Measurements from ENCODE around the gene PALLD. TPM values are rescaled to one million over a fixed set of nuclear protein-coding genes. Genes with fewer than 3 reads are reported as not detected.

Gene PALLD
- total and polyA plus RNA-seq, 2 experiments from 2014 or later: 17.9 to 30.5 TPM

GRCh38 chr4:168784786-168785461 is 288.1 kb downstream of the PALLD start:
- Histone ChIP-seq H3K27ac (no peak overlapping the region), H3K79me2 (ENCODE audit: insufficient read depth) (no peaks in the 10 kb centered on the region), H2AFZ (no peak overlapping the region), H3F3A (ENCODE audit: insufficient read depth) (no peaks in the 10 kb centered on the region), H3K4me1 (ENCODE audit: insufficient read depth) (peaks cover 4% of the 10 kb centered on the region), H3K4me3 (no peak overlapping the region), H4K20me1 (ENCODE audit: insufficient read depth) (no peaks in the 10 kb centered on the region), H3K27me3 (replicated peaks; ENCODE audit: insufficient read depth) (no peaks in the 10 kb centered on the region), H3K9me3 (ENCODE audit: low read depth) (no peaks in the 10 kb centered on the region), H3K9ac (no peak overlapping the region), H3K4me2 (ENCODE audit: unreplicated experiment) (no peak overlapping the region), H3K36me3 (ENCODE audit: low read depth) (no peaks in the 10 kb centered on the region), H3K9me2 (ENCODE audit: insufficient read depth) (no peaks in the 10 kb centered on the region)
- 83 to 89% methylated on average over 10 of the region's 10 CpGs for WGBS, 2 experiments (ENCODE audit: low coverage in 1 of 2, low lambda C conversion rate in 2 of 2, missing lambda C conversion rate in 2 of 2)
- in situ Hi-C loops (cut with MboI): no loop called here
- TF ChIP-seq EZH2 (IDR thresholded peaks at IDR 0.05; ENCODE audit: insufficient read depth, poor library complexity, severe bottlenecking) (no peak), EZH2phosphoT487 (IDR thresholded peaks at IDR 0.05; ENCODE audit: insufficient read depth, low read depth) (no peak)
- no peak for DNase-seq

- H3K27me3 ChIP-seq (replicated peaks; ENCODE audit: insufficient read depth): no peaks in the 10 kb centered on the region
- no peak for DNase-seq
- no peak overlapping the region for H3K27ac ChIP-seq
- H3K4me3 ChIP-seq: no peak overlapping the region
- H3K36me3 ChIP-seq (ENCODE audit: low read depth): no peaks in the 10 kb centered on the region
- no peaks in the 10 kb centered on the region for H3K9me3 ChIP-seq (ENCODE audit: low read depth)
- in situ Hi-C loops (cut with MboI): no loop called here
- H2AFZ ChIP-seq: no peak overlapping the region
- 92% methylated on average over 1 of the region's 1 CpG for whole genome bisulfite sequencing, 2 experiments (ENCODE audit: low coverage in 1 of 2, low lambda C conversion rate in 2 of 2, missing lambda C conversion rate in 2 of 2)
- no peaks in the 10 kb centered on the region for H3K79me2 ChIP-seq (ENCODE audit: insufficient read depth)
- H3K4me1 ChIP-seq (ENCODE audit: insufficient read depth): peaks cover 7% of the 10 kb centered on the region
- H3K4me2 ChIP-seq (ENCODE audit: unreplicated experiment): no peak overlapping the region
- H4K20me1 ChIP-seq (ENCODE audit: insufficient read depth): no peaks in the 10 kb centered on the region
- H3K9me2 ChIP-seq (ENCODE audit: insufficient read depth): no peaks in the 10 kb centered on the region
- TF ChIP-seq EZH2phosphoT487 (IDR thresholded peaks at IDR 0.05; ENCODE audit: insufficient read depth, low read depth): no peak
- no peak for TF ChIP-seq EZH2 (IDR thresholded peaks at IDR 0.05; ENCODE audit: insufficient read depth, poor library complexity, severe bottlenecking)
- no peak overlapping the region for H3K9ac ChIP-seq
- peaks cover 4% of the 10 kb centered on the region; the same call in 1 of the 2 replicates for H3F3A ChIP-seq (ENCODE audit: insufficient read depth)
Measured at GRCh38 chr4:168787334-168787733, 290.5 kb downstream of the PALLD start.

GRCh38 chr4:168787801-168788595 is 291.1 kb downstream of the PALLD start:
- H3K9me3 ChIP-seq (ENCODE audit: low read depth): no peaks in the 10 kb centered on the region
- WGBS, 2 experiments (ENCODE audit: low coverage in 1 of 2, low lambda C conversion rate in 2 of 2, missing lambda C conversion rate in 2 of 2): 94 to 96% methylated on average over 10 of the region's 10 CpGs
- no peak overlapping the region for H3K27ac ChIP-seq
- no peak overlapping the region for H2AFZ ChIP-seq
- H4K20me1 ChIP-seq (ENCODE audit: insufficient read depth): no peaks in the 10 kb centered on the region
- in situ Hi-C loops (cut with MboI): no loop called here
- DNase-seq: no peak
- no peaks in the 10 kb centered on the region for H3K9me2 ChIP-seq (ENCODE audit: insufficient read depth)
- no peaks in the 10 kb centered on the region for H3K79me2 ChIP-seq (ENCODE audit: insufficient read depth)
- TF ChIP-seq EZH2 (IDR thresholded peaks at IDR 0.05; ENCODE audit: insufficient read depth, poor library complexity, severe bottlenecking): no peak
- no peak for TF ChIP-seq EZH2phosphoT487 (IDR thresholded peaks at IDR 0.05; ENCODE audit: insufficient read depth, low read depth)
- H3K27me3 ChIP-seq (replicated peaks; ENCODE audit: insufficient read depth): no peaks in the 10 kb centered on the region
- peaks cover 7% of the 10 kb centered on the region for H3K4me1 ChIP-seq (ENCODE audit: insufficient read depth)
- peaks cover 4% of the 10 kb centered on the region; the same call in 1 of the 2 replicates for H3F3A ChIP-seq (ENCODE audit: insufficient read depth)
- no peak overlapping the region for H3K4me3 ChIP-seq
- H3K4me2 ChIP-seq (ENCODE audit: unreplicated experiment): no peak overlapping the region
- H3K9ac ChIP-seq: no peak overlapping the region
- H3K36me3 ChIP-seq (ENCODE audit: low read depth): no peaks in the 10 kb centered on the region

GRCh38 chr4:168790898-168791297 is 294.0 kb downstream of the PALLD start:
- Histone ChIP-seq H3K4me2 (ENCODE audit: unreplicated experiment) (no peak overlapping the region), H3K27ac (no peak overlapping the region), H3K27me3 (replicated peaks; ENCODE audit: insufficient read depth) (no peaks in the 10 kb centered on the region), H4K20me1 (ENCODE audit: insufficient read depth) (no peaks in the 10 kb centered on the region), H3K9me3 (ENCODE audit: low read depth) (no peaks in the 10 kb centered on the region), H3F3A (ENCODE audit: insufficient read depth) (peaks cover 4% of the 10 kb centered on the region; the same call in 1 of the 2 replicates), H3K4me1 (ENCODE audit: insufficient read depth) (peaks cover 7% of the 10 kb centered on the region), H3K79me2 (ENCODE audit: insufficient read depth) (no peaks in the 10 kb centered on the region), H2AFZ (no peak overlapping the region), H3K36me3 (ENCODE audit: low read depth) (no peaks in the 10 kb centered on the region), H3K4me3 (no peak overlapping the region), H3K9me2 (ENCODE audit: insufficient read depth) (no peaks in the 10 kb centered on the region), H3K9ac (no peak overlapping the region)
- TF ChIP-seq EZH2phosphoT487 (IDR thresholded peaks at IDR 0.05; ENCODE audit: insufficient read depth, low read depth): no peak
- TF ChIP-seq EZH2 (IDR thresholded peaks at IDR 0.05; ENCODE audit: insufficient read depth, poor library complexity, severe bottlenecking): no peak
- no peak for DNase-seq
- in situ Hi-C loops (cut with MboI): no loop called here

Measured in GM23248 (cell line).